ENCODE data around the gene ODR4. TPM values are rescaled to one million over a fixed set of nuclear protein-coding genes. Genes with fewer than 3 reads are reported as not detected.

Gene ODR4
- total and polyA plus RNA-seq, 2 of the 4 experiments (the other 2 are of a cell fraction) = 9.4 to 9.7 TPM

DNA sequence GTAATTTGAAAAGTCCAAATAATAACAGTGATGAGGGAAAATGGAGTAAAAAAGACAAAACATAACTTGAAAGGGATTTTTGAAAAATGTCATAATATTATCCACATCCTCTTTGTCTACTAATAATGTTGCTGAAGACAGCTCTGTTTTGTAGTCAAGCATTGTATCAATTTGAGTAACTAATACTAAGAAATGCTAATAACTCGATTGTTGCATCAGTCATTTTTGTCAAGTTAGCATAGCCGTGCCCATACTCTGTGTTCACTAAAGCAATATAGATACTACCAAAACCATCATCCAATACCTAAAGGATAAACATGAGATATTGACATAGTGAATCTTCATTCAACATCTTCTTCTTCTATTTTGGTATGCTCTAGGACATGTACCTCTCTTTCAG lies 68.0 kb downstream of the ODR4 start:
- no peak overlapping the region for H2AFZ ChIP-seq (replicated peaks; ENCODE audit: low read length, poor library complexity)
- no peak overlapping the region for H3K4me2 ChIP-seq (ENCODE audit: low read depth, low read length)
- H3K9me1 ChIP-seq (ENCODE audit: insufficient read depth, low read length) = no peaks in the 10 kb centered on the region
- BruUV-seq (replicated peaks) = no TSS peak
- no CpG with 5 or more reads among the region's 2 CpGs for whole genome bisulfite sequencing, 2 experiments (ENCODE audit: extremely low coverage in 2 of 2, insufficient read length in 1 of 2)
- ATAC-seq (ENCODE audit: low read depth) (no peak), DNase-seq (no peak)
- no peak overlapping the region for H2AK9ac ChIP-seq (replicated peaks; ENCODE audit: low read depth, low read length, poor library complexity)
- H3K4me3 ChIP-seq (ENCODE audit: insufficient read depth, low read depth, low read length) = no peak overlapping the region
- TF ChIP-seq CHD1 (IDR thresholded peaks at IDR 0.05; ENCODE audit: low read depth, low read length) = no peak
- TF ChIP-seq POLR2A (IDR thresholded peaks at IDR 0.05; ENCODE audit: low read depth, low read length) = no peak
- no peak for TF ChIP-seq RFX5 (IDR thresholded peaks at IDR 0.05; ENCODE audit: low read depth, low read length)
- H4K20me1 ChIP-seq (ENCODE audit: insufficient read depth, low read length) = no peaks in the 10 kb centered on the region
- no peak overlapping the region for H3K4ac ChIP-seq (ENCODE audit: low read depth, low read length)
- no peaks in the 10 kb centered on the region for H3K79me1 ChIP-seq (ENCODE audit: low read depth in 1 of 2, low read length in 2 of 2)
- H3K36me3 ChIP-seq (ENCODE audit: control insufficient read depth, insufficient read depth, low read length) = no peaks in the 10 kb centered on the region
- H3K56ac ChIP-seq (ENCODE audit: extremely low read depth, insufficient read depth, low read length) = no peak overlapping the region
- no peak overlapping the region for H3K23ac ChIP-seq (ENCODE audit: low read depth, low read length)
- H2BK120ac ChIP-seq (ENCODE audit: low read depth, low read length) = no peak overlapping the region
- H3K27ac ChIP-seq (ENCODE audit: insufficient read depth, low read length) = no peak overlapping the region
- H3K4me1 ChIP-seq (ENCODE audit: control insufficient read depth, insufficient read depth, low read length) = no peaks in the 10 kb centered on the region
- H4K8ac ChIP-seq (ENCODE audit: low read depth in 2 of 2, low read length in 2 of 2) = no peak overlapping the region
- H4K91ac ChIP-seq (ENCODE audit: insufficient read depth, low read depth, low read length) = no peak overlapping the region
- no peak overlapping the region for H3K9ac ChIP-seq (ENCODE audit: low read depth, low read length)
- H4K5ac ChIP-seq (ENCODE audit: low read depth, low read length) = no peak overlapping the region
- H3K27me3 ChIP-seq (ENCODE audit: control insufficient read depth, insufficient read depth, low read length) = no peaks in the 10 kb centered on the region
- H3K18ac ChIP-seq (ENCODE audit: low read depth, low read length) = no peak overlapping the region
- H3K14ac ChIP-seq (replicated peaks; ENCODE audit: low read depth, low read length) = no peak overlapping the region
- ChIA-PET CTCF (interaction anchor here (0.6 kb wide), 1 partner anchor 53 kb away, joined by 3 read pairs; no protein-coding TSS in a partner anchor), POLR2A (ENCODE audit: unreplicated experiment) (no interaction called here)
- H2BK20ac ChIP-seq (ENCODE audit: low read depth, low read length) = no peak overlapping the region
- intact Hi-C loops (cut with micrococcal nuclease) (no loop called here), dilution Hi-C loops (cut with HindIII; ENCODE audit: low sequenced_read_pairs, unreplicated experiment) (no loop called here), in situ Hi-C loops (cut with MboI; ENCODE audit: low sequenced_read_pairs) (no loop called here)
- H3K9me3 ChIP-seq (ENCODE audit: control insufficient read depth, insufficient read depth, low read length) = no peaks in the 10 kb centered on the region
- H2BK5ac ChIP-seq (ENCODE audit: low read depth, low read length, poor library complexity, severe bottlenecking) = no peak overlapping the region
- no peak overlapping the region for H2BK15ac ChIP-seq (ENCODE audit: low read depth, low read length)
- no peak overlapping the region for H2AK5ac ChIP-seq (ENCODE audit: low read depth, low read length)

Data from IMR-90 (cell line).